Stimulated activated CD8-positive, alpha-beta memory T cell treated with anti-CD3 and anti-CD28 coated beads, Interleukin-12 subunit alpha, Interleukin-12 subunit beta, amount 100 ng/mL, for 1 hour (primary cell): ENCODE measurements around the gene OR1F1.
"Not testable (repeated sequence)": the region's sequence is repeated elsewhere in the genome, so short reads cannot be mapped to it uniquely, and the experiment has no call there.

ENCODE experiments used
- DNase-seq: peaks from one replicate; pipeline ENCODE4 v3.0.0-alpha.2; 2020; ENCODE audit warnings: low read depth

The OR1F1 gene

DNA sequence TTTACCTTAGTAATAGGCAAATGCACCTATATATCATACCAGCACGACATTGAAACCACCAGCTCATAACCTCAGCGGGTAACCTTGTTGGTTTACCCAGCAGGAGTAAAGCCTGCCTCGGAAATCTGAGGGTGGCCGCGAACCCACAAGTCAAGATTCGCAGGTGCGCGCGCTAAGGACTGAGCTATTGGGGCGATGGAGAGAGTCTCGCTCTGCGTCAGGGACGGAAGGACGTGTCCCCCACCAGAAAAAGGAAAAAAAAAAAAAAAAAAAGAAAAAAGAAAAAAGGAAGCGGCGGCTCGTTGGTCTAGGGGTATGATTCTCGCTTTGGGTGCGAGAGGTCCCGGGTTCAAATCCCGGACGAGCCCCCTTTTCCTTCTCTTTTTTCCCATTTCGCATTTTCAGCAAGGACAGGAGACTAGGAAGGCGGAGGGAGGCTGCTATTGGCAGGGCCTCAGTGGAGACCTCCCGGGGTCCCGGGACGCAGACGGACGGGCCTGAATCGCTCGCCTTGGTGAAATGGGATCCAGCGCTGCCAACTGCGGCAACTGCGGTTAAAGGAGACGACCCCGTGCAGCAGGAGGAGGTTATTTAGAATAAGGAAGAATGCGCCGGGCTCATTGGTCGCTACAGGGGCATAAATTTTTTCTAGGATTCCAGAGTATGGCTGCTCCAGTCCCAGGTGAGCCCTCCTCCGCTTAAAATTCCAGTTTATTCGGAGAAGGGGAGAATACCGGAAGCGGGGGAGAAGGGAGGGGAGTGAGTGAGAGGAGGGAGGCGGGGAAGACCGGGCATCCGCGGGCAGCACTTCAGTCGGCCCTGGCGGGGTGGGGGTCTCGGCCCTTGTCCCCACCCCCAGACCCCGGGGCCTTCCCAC, at the start of gene OR1F1:
OR1F1 (plus strand) TSS at position 407 of the 877 bp plus-strand sequence.
- DNase-seq, result no peak

DNA sequence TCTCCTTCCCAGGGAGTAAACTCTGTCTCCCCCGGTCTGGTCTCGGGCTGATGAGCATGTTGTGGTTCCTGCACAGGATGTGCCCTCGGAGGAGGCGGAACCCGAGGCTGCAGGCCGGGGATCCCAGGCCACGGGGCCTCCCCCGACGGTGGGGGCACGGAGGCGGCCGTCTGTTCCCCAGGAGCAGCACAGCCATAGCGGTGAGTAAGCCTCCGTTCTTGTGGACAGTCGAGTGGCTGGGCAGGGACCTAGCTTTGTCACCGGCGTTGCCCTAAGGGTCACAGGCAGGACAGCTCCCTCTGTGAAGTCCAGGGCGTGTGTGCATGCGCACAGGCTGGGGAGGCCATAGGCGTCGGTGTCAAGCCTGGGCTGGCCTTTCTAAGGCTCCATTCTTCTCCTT, 49.7 kb upstream of the OR1F1 start:
- DNase-seq, result no peak

DNA sequence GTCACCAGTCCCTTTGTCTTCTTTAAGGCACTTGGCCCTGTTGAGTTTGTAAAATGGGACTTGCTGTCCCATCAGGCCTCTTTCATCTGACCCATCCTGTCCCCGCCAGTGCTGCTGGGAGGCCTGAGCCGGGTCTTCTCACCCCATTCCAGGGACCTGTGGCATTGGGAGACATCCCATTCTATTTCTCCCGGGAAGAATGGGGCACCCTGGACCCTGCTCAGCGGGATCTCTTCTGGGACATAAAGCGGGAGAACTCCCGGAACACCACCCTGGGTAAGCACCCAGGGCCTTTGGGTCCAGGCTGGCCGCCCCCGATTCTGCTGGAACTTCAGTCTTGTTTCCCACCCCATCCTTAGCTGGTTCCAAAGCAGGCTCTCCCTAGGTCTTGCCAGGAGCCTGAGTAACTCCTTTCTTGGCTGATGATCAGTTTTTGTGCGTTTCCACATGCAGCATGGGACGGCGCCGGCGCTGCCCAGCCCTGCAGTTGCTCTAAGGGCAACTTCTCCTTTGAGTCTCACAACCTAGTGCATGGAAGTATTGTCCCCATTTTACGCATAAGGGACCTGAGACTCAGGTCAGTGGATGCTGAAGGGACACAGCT, 49.1 kb upstream of the OR1F1 start:
- no peak for DNase-seq

- DNase-seq, result not testable (repeated sequence)
Observed at GRCh38 chr16:3139561-3139960, 48.4 kb upstream of the OR1F1 start.

- no peak for DNase-seq
Observed at GRCh38 chr16:3140603-3141427, 47.2 kb upstream of the OR1F1 start.

GRCh38 chr16:3141781-3142311, 46.2 kb upstream of the OR1F1 start:
- DNase-seq, result no peak

GRCh38 chr16:3142327-3142726, 45.7 kb upstream of the OR1F1 start:
- DNase-seq, result no peak

GRCh38 chr16:3142770-3143169, 45.2 kb upstream of the OR1F1 start:
- no peak for DNase-seq

GRCh38 chr16:3143189-3143588, 44.8 kb upstream of the OR1F1 start:
- no peak for DNase-seq

- no peak for DNase-seq
Observed at GRCh38 chr16:3143598-3144320, 44.2 kb upstream of the OR1F1 start.

DNA sequence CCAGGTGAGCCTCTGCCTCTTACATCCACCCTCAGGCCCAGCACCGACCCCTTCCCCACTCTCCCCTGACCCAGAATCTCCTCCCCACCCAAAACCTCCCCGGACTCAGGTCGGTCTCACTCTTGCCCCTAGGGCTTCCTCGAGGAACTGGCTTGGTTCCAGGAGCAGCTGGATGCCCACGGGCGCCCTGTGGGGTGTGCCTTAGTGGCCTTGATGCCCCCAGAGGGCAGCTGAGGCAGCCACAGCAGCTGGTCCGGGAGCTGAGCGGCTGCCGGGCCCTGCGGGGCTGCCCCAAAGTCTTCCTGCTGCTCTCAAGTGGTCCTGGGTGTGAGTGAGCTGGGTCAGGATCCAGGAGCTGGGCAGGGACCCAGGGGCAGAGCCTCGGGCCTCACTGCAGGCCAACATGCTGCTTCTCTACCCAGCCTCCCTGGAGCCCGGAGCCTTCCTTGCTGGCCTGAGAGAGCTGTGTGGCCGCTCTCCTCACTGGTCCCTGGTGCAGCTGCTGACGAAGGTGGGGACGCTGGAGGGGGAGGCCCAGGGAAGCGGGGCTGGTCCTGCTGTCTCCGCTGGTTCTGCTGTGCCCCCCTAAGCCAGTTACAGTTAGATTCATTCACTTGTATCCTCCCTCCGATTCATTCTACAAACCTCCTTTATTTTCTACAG, 43.6 kb upstream of the OR1F1 start:
- DNase-seq, result no peak

DNA sequence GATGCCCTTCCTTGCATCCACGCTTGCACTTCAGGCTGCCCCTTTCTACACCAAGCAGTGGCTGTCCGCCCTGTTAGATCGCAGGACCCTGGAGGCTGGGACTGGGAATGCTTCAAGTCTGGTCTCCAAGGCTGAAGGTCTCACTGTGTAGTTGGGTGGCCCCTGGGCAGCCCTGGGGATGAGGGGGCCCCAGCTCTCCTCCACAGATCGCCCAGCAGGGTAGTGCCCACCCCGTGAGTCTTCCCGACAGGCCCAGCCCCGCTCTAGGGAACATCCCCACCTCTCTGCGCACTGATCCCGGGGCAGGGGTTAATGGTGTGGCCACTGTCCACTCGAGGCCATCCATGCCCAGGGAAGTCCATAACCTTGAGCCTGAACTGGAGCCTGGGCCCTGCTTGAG, 42.9 kb upstream of the OR1F1 start:
- DNase-seq, result no peak

GRCh38 chr16:3145660-3146059, 42.3 kb upstream of the OR1F1 start:
- DNase-seq, result no peak

- no peak for DNase-seq
Observed at GRCh38 chr16:3147046-3147756, 40.8 kb upstream of the OR1F1 start.

- no peak for DNase-seq
Observed at GRCh38 chr16:3147757-3148104, 40.3 kb upstream of the OR1F1 start.

DNA sequence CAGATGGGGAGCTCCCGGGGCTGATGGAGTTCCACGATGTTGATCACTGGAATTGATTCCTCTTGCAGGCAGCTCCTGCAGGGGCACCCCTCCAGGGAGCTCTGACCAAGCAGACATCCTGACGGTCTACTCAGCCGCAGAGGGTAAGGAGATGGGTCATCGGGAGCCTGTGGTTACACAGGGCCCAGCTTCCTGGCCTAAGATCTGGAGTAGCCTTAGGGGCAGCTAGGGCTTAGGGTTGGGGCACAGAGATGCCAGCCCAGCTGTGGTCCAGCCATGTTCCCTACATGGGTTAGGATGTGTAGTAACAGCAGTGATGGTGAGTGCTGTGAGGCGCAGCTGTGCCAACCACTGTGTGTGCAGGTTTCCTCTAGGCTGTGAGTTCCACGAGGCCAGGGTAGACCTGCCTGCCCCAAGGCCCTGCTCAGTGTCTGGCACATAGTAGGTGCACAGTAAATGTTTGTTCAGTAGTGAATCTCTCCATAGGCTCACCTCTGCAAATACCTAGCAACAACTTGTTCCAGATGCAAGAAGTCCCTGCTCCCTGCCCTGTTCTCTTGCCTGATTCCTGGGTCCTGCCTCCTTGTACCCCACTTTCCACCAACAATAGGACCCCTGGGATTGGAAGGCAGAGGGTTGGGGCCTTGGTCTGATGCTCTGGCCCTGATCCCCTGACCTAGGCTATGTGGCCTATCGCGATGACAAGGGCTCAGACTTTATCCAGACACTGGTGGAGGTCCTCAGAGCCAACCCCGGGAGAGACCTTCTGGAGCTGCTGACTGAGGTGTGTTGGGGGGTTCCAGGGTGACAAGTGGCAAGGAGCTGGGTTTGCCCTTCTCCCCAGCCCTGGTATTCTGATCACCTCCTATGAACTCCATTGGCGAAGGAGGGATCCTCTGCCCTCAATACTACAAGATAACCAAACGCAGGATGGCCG, 39.5 kb upstream of the OR1F1 start:
- no peak for DNase-seq

DNA sequence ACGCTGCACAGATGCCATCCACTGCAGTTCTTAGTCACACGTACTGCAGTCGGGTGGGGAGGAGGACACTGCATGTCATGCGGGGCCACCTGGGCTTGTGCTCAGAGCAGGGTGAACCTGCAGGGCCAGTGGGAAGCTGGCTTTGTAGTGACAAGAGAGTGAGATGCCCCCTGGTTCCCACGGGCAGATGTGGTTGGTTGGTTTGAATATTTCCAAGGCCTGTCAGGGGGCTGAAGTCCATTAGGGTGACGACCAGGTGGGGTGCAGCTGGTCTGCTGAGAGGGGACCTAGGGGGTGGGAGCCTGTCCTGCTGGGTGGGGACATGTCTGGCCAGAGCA, 38.8 kb upstream of the OR1F1 start:
- DNase-seq, result no peak

GRCh38 chr16:3149630-3150345, 38.2 kb upstream of the OR1F1 start:
- no peak for DNase-seq
